DND-41 (cell line): Measurements from ENCODE around the gene UNC13D.

Experiments used
- ATAC-seq: fragments of 200-7000 bp; cut with Tn5 transposase; 3 replicates; pipeline ENCODE4 v1.9.1; 2021; ENCODE audit warnings: low read depth; ENCODE audit not compliant: insufficient read depth
- DNase-seq: peaks from one replicate; pipeline ENCODE4 v3.0.0-alpha.2; 2020
- H2AFZ ChIP-seq: 2 replicates; pipeline ENCODE4 v1.6.0; 2012; ENCODE audit warnings: low read depth, low read length
- H3K27ac ChIP-seq: 2 replicates; pipeline ENCODE4 v1.5.1; 2012; ENCODE audit warnings: low read length, inconsistent platforms
- H3K27me3 ChIP-seq: fragments of 200-600 bp; sonication (generic); 2 replicates; pipeline ENCODE4 v1.6.0; 2012; ENCODE audit warnings: low read length, mild to moderate bottlenecking, inconsistent platforms; ENCODE audit not compliant: insufficient read depth, poor library complexity
- H3K36me3 ChIP-seq: 2 replicates; pipeline ENCODE4 v1.5.1; 2012; ENCODE audit warnings: low read length, inconsistent platforms; ENCODE audit not compliant: insufficient read depth
- H3K4me1 ChIP-seq: 2 replicates; pipeline ENCODE4 v1.5.1; 2012; ENCODE audit warnings: mild to moderate bottlenecking, low read length; ENCODE audit not compliant: insufficient read depth
- H3K4me2 ChIP-seq: 2 replicates; pipeline ENCODE4 v1.6.0; 2012; ENCODE audit warnings: mild to moderate bottlenecking, moderate library complexity, low read length, inconsistent platforms; ENCODE audit not compliant: insufficient read depth
- H3K4me3 ChIP-seq, 2 experiments: fragments of 200-600 bp in 1 of 2; shearing (Covaris generic) in 1 of 2; 2 replicates each; pipeline ENCODE4 v1.5.1; 2012 to 2016; ENCODE audit warnings: inconsistent platforms in 2 of 2, low read length in 2 of 2, mild to moderate bottlenecking in 2 of 2, low read depth in 1 of 2, moderate library complexity in 1 of 2
- H3K79me2 ChIP-seq: 2 replicates; pipeline ENCODE4 v1.6.0; 2012; ENCODE audit warnings: low read length, inconsistent platforms; ENCODE audit not compliant: insufficient read depth
- H3K9ac ChIP-seq: 2 replicates; pipeline ENCODE4 v1.6.0; 2012; ENCODE audit warnings: low read depth, mild to moderate bottlenecking, inconsistent platforms, low read length, moderate library complexity
- H3K9me3 ChIP-seq: 2 replicates; pipeline ENCODE4 v1.5.1; 2012; ENCODE audit warnings: low read length, moderate library complexity, mild to moderate bottlenecking, inconsistent platforms; ENCODE audit not compliant: insufficient read depth, severe bottlenecking
- H4K20me1 ChIP-seq: 2 replicates; pipeline ENCODE4 v1.6.0; 2012; ENCODE audit warnings: low read length; ENCODE audit not compliant: insufficient read depth
- EZH2 ChIP-seq: IDR thresholded peaks from 3 replicates; pipeline ENCODE4 v1.6.1; 2012; ENCODE audit warnings: borderline replicate concordance, low read depth, mild to moderate bottlenecking, moderate library complexity, low read length, inconsistent platforms; ENCODE audit not compliant: severe bottlenecking
- TF ChIP-seq, protein P1 (sequence below): IDR thresholded peaks from 2 replicates; pipeline ENCODE4 v1.5.1; 2012; ENCODE audit warnings: borderline replicate concordance, low read length, moderate library complexity, mild to moderate bottlenecking; ENCODE audit not compliant: poor library complexity, severe bottlenecking; ENCODE audit errors: extremely low read depth

The UNC13D gene

DNA sequence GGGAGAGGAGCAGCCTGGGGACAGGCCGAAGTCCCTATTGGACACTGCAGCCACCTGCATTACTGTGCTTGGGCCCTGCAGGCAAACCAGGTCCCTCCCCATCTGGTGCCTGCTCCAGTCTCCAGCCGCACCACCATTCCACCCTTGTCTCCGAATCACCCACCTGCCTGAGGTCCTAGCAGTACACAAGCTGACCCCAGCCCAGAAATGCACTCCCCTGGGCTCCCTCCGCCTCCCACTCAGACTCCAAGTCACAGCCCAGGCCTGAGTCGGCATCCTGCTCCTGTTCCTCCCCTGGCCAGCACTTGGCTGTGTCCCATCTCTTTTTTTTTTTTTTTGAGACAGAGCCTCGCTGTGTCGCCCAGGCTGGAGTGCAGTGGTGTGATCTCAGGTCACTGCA lies 6.3 kb downstream of the UNC13D start:
- Histone ChIP-seq H3K9ac (no peak overlapping the region), H3K79me2 (peaks cover 7% of the 10 kb centered on the region), H3K9me3 (no peaks in the 10 kb centered on the region), H3K4me3 (no peak overlapping the region), H4K20me1 (no peaks in the 10 kb centered on the region), H3K36me3 (peaks cover 54% of the 10 kb centered on the region), H2AFZ (no peak overlapping the region), H3K27me3 (no peaks in the 10 kb centered on the region), H3K27ac (no peak overlapping the region), H3K4me1 (peaks cover 9% of the 10 kb centered on the region), H3K4me2 (no peak overlapping the region)
- DNase-seq = no peak
- no peak for ATAC-seq
- TF ChIP-seq, protein P1, sequence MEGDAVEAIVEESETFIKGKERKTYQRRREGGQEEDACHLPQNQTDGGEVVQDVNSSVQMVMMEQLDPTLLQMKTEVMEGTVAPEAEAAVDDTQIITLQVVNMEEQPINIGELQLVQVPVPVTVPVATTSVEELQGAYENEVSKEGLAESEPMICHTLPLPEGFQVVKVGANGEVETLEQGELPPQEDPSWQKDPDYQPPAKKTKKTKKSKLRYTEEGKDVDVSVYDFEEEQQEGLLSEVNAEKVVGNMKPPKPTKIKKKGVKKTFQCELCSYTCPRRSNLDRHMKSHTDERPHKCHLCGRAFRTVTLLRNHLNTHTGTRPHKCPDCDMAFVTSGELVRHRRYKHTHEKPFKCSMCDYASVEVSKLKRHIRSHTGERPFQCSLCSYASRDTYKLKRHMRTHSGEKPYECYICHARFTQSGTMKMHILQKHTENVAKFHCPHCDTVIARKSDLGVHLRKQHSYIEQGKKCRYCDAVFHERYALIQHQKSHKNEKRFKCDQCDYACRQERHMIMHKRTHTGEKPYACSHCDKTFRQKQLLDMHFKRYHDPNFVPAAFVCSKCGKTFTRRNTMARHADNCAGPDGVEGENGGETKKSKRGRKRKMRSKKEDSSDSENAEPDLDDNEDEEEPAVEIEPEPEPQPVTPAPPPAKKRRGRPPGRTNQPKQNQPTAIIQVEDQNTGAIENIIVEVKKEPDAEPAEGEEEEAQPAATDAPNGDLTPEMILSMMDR = no peak
- no peak for TF ChIP-seq EZH2

GRCh38 chr17:75836605-75837004 lies 7.6 kb downstream of the UNC13D start:
- Histone ChIP-seq H4K20me1 (no peaks in the 10 kb centered on the region), H3K79me2 (no peaks in the 10 kb centered on the region), H3K36me3 (peaks cover 51% of the 10 kb centered on the region), H2AFZ (no peak overlapping the region), H3K4me2 (no peak overlapping the region), H3K4me1 (no peaks in the 10 kb centered on the region), H3K27me3 (no peaks in the 10 kb centered on the region), H3K9ac (no peak overlapping the region), H3K27ac (no peak overlapping the region), H3K9me3 (no peaks in the 10 kb centered on the region), H3K4me3 (no peak overlapping the region)
- TF ChIP-seq, protein P1 = no peak
- TF ChIP-seq EZH2 = no peak
- no peak for DNase-seq
- ATAC-seq = no peak

DNA sequence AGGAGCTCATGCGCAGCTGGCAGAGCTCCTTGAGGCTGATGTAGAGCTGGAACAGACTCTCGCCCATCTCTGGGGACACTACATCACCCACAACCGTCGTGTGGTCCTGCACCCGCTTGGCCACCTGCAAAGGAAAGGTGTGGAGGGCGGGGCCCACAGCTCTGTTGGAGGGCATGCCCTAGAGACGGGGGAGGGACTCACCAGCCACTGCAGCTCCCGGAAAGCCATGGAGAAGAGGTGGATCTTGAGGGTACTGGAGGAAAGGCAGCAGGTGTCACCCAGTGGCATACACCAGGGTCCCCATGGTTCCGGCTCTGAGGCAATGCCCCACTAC lies 8.6 kb downstream of the UNC13D start:
- Histone ChIP-seq H3K9ac (no peak overlapping the region), H3K27me3 (no peaks in the 10 kb centered on the region), H3K36me3 (peaks cover 55% of the 10 kb centered on the region), H3K4me3 (no peak overlapping the region), H3K79me2 (no peaks in the 10 kb centered on the region), H3K27ac (no peak overlapping the region), H3K9me3 (no peaks in the 10 kb centered on the region), H3K4me1 (no peaks in the 10 kb centered on the region), H3K4me2 (no peak overlapping the region), H2AFZ (no peak overlapping the region), H4K20me1 (no peaks in the 10 kb centered on the region)
- DNase-seq = no peak
- TF ChIP-seq, protein P1 = no peak
- TF ChIP-seq EZH2 = no peak
- no peak for ATAC-seq
